Right lung (tissue), 5 donors: ENCODE results near the gene GPR160. TPM values are rescaled to one million over a fixed set of nuclear protein-coding genes. Genes with fewer than 3 reads are reported as not detected.
"Not testable (repeated sequence)": the region's sequence is repeated elsewhere in the genome, so short reads cannot be mapped to it uniquely, and the experiment has no call there.

ENCODE experiments used
- DNase-seq, 2 donors: peaks; one replicate each; pipeline ENCODE4 v3.0.0-alpha.2; 2013
- polyA plus RNA-seq, 5 donors: library from polyadenylated mRNA; unstranded; fragments of 120-200 nt; gene quantifications; one replicate each; pipeline versions ENCODE4 v1.2.1 to v1.2.3, GENCODE V29; 2013; ENCODE audit warnings: inconsistent platforms in 1 of 5, low replicate concordance in 1 of 5; ENCODE audit not compliant: insufficient read length in 5 of 5, insufficient read depth in 1 of 5

The GPR160 gene
- polyA plus RNA-seq, 5 donors: 8.6 to 15.0 (median 12.4) TPM

- DNase-seq: no peak
Observed at GRCh38 chr3:170109579-170110293, 71.9 kb downstream of the GPR160 start.

- DNase-seq: no peak
Observed at GRCh38 chr3:170111147-170111771, 73.5 kb downstream of the GPR160 start.

- DNase-seq: not testable (repeated sequence)
Observed at GRCh38 chr3:170114165-170114564, 76.4 kb downstream of the GPR160 start.

GRCh38 chr3:170117134-170117533, 79.3 kb downstream of the GPR160 start:
- DNase-seq: no peak

- DNase-seq: no peak
Observed at GRCh38 chr3:170128259-170128976, 90.6 kb downstream of the GPR160 start.

- DNase-seq: no peak
Observed at GRCh38 chr3:170128977-170129431, 91.2 kb downstream of the GPR160 start.

GRCh38 chr3:170130532-170130931, 92.7 kb downstream of the GPR160 start:
- no peak for DNase-seq

- DNase-seq: no peak
Observed at GRCh38 chr3:170132335-170132734, 94.5 kb downstream of the GPR160 start.

Other genes starting within 250 kb of the GPR160 start
- gene LRRIQ4, start 225.1 kb upstream of the GPR160 start, polyA plus RNA-seq: under 1 TPM in 3 of 5 donors, not detected in 2; 0.13 to 0.16 (median 0.14) TPM
- gene LRRC34, start 225.1 kb upstream of the GPR160 start, polyA plus RNA-seq: 10 to 100 TPM in 4 of 5 donors, 1 to 10 TPM in 1; 8.2 to 18.7 (median 15.7) TPM
- under 1 TPM in 2 of 5 donors, not detected in 3; 0.06 TPM for gene LRRC31, start 168.1 kb upstream of the GPR160 start, polyA plus RNA-seq
- not detected for gene SAMD7, start 126.4 kb upstream of the GPR160 start, polyA plus RNA-seq
- 100 to 1,000 TPM; 110 to 165 (median 156) TPM for gene SEC62, start 71.2 kb upstream of the GPR160 start, polyA plus RNA-seq
- gene PHC3, start 143.7 kb downstream of the GPR160 start, polyA plus RNA-seq: 10 to 100 TPM; 14.8 to 44.4 (median 41.6) TPM
- gene PRKCI, start 184.4 kb downstream of the GPR160 start, polyA plus RNA-seq: 10 to 100 TPM; 41.0 to 83.7 (median 72.5) TPM